Measurements from ENCODE around the gene SBNO2.

Gene SBNO2

GRCh38 chr19:1154731-1155351 is 19.2 kb downstream of the SBNO2 start:
- no peak for DNase-seq (ENCODE audit: low spot score)

DNA sequence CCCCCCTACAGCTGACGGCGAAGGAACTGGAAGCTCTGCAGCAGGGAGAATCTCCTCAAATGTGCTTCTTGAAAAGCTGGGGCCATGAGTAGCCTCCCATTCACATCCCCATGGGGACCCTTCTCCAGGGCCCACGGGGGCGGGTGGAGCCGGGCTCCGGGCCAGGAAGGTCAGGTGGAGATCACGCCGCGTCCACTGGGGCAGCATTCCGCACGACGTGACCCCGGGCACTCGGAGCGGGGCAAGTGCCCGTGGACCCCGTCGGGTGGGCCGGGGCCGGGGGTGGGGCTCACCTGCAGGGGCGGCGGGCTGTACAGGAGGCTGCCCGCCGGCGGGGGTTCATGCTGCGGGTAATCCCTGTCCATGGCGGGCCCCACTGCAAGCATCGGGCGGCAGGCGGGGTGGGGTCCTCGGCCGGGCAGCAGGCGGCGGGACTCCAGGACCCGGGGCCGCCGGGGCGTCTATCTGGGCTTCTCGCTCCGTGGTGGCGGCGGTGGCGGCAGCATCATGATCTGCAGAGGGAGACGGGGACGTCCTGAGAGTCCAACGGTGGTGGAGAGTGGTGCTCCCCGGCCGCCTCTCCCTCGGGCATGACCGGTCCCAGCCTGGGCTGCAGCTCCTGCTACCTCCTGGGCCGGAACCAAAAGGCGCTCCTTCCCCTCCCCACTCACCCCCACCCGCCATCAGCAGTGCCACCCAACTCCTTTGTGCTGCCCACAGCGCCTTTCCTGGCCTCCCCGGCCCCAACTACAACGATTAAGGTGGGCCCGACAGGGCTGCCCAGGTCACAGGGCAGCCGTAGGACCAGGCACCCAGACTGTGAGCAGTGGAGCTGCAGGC is 20.0 kb downstream of the SBNO2 start:
- DNase-seq (ENCODE audit: low spot score), result no peak

GRCh38 chr19:1151917-1152587 is 22.0 kb downstream of the SBNO2 start:
- no peak for DNase-seq (ENCODE audit: low spot score)

DNA sequence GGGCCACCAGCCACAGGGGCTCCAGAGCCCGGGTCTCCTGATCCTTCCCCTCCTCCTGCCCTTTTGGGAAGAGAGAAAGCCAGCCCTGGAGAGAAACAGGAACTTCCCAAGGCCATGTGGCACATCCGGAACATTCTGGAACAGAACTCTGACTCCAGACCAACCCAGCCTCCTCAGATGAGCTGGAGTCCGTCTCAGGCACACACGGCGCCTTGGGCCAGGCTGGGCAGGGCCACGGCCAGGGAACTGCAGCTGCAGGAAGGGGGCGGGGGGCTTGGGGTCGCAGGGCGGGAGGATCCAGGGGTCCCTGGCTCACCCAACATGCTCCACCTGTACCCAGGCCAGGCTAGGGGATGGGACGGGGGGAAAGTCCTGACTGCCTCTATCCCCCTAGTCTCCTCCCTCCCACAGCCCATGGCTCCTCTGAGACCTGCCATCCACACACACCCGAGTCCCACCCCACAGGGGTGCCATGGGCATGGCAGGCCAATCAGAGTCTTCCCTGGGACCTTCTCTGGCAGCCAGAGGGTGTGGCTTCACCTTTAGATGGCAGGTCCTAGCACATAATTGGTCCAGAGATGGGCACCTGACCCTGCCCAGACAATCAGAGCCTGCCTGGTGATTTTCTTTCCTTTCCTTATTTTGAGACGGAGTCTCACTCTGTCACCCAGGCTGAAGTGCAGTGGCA is 22.9 kb downstream of the SBNO2 start:
- no peak for DNase-seq (ENCODE audit: low spot score)

DNA sequence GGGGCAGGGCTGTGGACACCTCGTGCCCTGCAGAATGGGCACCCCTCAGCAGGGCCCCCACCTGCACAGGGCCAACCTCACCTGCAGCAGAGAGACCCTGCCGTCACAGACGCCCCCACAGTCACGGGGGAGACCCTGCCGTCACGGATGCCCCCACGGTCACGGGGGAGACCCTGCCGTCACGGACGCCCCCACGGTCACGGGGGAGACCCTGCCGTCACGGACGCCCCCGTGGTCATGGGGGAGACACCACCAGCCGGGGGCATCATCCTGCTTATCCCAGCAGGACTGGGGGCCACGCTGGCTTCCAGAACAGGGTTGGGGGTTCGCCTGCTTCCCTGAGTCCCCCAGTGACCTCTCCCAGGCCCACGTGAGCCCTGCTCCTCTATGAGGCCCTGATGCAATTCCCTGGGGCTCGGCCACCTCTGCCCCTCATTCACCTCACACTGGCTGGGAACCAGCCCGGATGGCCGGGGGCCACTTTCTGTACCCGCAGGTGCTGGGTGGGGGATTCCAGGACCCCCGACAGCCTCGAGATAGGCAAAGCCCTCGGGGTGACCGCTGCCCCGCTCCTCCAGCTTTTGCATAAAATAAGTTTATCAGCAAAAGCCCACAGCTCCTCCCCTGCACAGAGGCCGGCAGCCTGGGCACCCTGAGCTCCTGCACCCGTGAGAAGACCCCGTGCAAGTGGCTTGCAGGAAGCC is 23.6 kb downstream of the SBNO2 start:
- DNase-seq (ENCODE audit: low spot score), result no peak

GRCh38 chr19:1149259-1150045 is 24.6 kb downstream of the SBNO2 start:
- no peak for DNase-seq (ENCODE audit: low spot score)

GRCh38 chr19:1147934-1148549 is 26.0 kb downstream of the SBNO2 start:
- no peak for DNase-seq (ENCODE audit: low spot score)

GRCh38 chr19:1146858-1147780 is 26.9 kb downstream of the SBNO2 start:
- DNase-seq (ENCODE audit: low spot score), result no peak

GRCh38 chr19:1146412-1146699 is 27.7 kb downstream of the SBNO2 start:
- no peak for DNase-seq (ENCODE audit: low spot score)

DNA sequence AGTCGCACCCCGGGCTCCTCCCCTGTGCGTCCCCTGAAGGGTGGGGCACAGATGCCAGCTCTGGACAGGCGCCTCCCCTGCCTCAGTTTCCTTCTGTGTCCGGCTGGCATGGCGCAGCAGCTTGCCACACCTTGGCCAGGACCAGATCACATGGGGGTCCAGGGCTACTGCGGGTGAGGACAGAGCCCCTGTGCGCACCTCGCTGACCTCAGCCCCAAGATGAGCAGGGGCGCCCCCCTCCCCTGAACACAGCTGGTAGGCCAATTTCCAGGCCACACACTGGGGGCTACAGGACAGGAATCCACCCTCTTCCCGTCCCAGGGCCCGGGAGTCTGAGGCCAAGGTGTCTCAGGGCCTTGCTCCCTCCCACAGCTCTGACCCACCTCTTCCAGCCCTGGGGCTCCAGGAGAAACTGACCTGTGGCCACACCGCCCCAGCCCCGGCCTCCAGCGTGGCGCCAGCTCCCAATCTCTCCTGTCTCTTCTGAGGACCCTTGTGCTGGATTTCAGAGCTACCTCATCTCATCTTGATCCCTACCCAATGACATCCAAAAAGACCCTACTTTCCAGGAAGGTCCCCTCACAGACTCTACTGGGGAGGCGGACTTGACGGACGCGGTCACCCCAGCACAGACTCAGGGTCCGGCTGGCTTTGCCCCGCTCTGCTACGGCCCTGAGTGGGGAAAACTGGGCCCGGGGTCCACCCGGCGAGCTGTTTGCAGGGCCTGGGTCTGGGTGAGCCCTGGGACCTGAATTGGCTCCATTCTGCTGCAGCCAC is 28.2 kb downstream of the SBNO2 start:
- DNase-seq (ENCODE audit: low spot score), result no peak

DNA sequence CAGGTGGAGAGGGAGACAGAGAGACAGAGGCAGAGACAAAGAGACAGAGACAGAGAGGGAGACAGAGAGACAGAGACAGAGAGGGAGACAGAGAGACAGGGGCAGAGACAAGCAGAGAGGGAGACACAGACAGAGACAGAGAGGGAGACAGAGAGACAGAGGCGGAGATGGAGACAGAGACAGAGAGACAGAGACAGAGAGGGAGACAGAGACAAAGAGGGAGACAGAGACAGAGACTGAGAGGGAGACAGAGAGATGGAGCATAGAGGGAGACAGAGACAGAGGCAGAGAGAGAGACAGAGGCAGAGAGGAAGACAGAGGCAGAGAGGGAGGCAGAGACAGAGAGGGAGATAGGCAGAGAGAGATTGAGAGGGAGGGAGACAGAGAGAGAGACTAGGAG is 29.3 kb downstream of the SBNO2 start:
- DNase-seq (ENCODE audit: low spot score), result no peak

DNA sequence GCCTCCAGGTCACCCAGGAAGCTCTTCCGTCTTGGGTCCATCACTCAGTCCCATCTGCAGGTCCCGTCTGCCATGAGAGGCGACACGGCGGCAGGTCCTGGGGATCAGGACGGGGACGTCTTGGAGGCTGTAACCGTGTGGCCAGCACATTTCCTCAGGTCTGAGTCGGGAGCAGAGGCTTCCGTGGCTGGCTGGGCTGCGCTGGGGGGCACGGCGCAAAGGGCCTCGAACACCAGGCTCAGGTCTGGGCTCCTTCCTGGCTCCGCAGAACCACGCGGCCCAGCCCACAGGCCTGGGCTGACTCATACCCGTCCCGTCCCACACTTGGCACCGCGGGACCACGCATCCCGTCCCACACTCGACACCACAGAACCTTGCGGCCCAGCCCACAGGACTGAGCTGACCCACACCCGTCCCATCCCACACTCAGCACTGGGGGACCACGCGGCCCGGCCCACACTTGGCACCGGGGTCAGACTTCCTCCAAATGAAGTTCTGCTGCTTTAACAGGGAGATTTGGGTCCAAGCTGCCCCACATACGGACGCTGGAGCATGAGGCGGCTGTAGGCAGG is 30.2 kb downstream of the SBNO2 start:
- no peak for DNase-seq (ENCODE audit: low spot score)

GRCh38 chr19:1141944-1142343 is 32.1 kb downstream of the SBNO2 start:
- no peak for DNase-seq (ENCODE audit: low spot score)

GRCh38 chr19:1140272-1141027 is 33.6 kb downstream of the SBNO2 start:
- DNase-seq (ENCODE audit: low spot score), result no peak

- DNase-seq (ENCODE audit: low spot score), result no peak
Observed at GRCh38 chr19:1139126-1139525, 34.9 kb downstream of the SBNO2 start.

GRCh38 chr19:1138121-1138520 is 35.9 kb downstream of the SBNO2 start:
- DNase-seq (ENCODE audit: low spot score), result no peak

DNA sequence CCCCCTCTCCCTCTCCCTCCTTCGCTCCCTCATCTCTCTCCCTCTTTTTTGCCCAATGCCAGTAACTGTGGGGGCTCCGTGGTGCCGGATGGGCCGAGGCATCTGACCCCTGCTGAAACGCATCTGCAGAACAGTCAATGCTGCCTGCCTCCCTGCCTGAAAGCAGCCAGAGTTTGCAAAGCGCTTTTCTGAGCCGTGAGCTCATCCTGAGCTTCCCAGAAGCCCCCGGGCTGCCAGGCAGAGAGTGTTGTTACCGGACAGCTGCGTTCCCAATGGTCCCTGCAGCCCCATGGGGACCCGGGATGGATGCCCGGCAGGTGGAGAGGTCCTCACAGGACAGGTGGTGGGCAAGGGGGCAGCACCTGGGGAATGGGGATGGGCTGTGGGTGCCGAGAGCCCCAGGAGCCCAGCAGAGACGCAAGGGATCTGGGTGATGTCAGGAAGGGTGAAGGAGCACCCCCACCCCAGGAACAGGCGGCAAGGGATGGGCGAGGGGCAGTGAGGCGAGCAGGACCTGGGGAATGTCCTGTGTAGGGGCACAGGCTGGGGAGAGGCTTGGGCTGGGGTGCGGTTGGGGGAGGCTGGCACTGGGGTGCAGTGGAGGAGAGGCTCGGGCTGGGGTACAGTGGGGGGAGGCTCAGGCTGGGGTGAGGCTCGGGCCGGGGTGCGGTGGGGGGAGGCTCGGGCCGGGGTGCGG is 37.3 kb downstream of the SBNO2 start:
- DNase-seq (ENCODE audit: low spot score), result no peak

Data from iPS-NIHi11 (cell line).